GM23338 (cell line): ENCODE measurements around the gene EXO1. TPM values are rescaled to one million over a fixed set of nuclear protein-coding genes. Genes with fewer than 3 reads are reported as not detected.
"Not testable (repeated sequence)": the region's sequence is repeated elsewhere in the genome, so short reads cannot be mapped to it uniquely, and the experiment has no call there.

ENCODE experiments used
- ATAC-seq: fragments of 200-7000 bp; cut with Tn5 transposase; 3 replicates; pipeline ENCODE4 v1.9.1; 2020
- DNase-seq: peaks from one replicate; pipeline ENCODE4 v3.0.0-alpha.2; 2015; ENCODE audit warnings: low spot score
- H2AFZ ChIP-seq: fragments of 200-600 bp; sonication (generic); 2 replicates; pipeline ENCODE4 v1.8.0; 2016; ENCODE audit warnings: antibody characterized with exemption, mild to moderate bottlenecking, moderate library complexity
- H3F3A ChIP-seq: fragments of 200-600 bp; sonication (generic); replicated peaks from 2 replicates; pipeline ENCODE4 v1.8.0; 2017; ENCODE audit warnings: antibody characterized with exemption, mixed run types, low read depth
- H3K27ac ChIP-seq: fragments of 200-600 bp; sonication (generic); 2 replicates; pipeline ENCODE4 v1.6.1; 2016; ENCODE audit warnings: low read depth
- H3K27me3 ChIP-seq: fragments of 200-600 bp; sonication (generic); 2 replicates; pipeline ENCODE4 v1.8.0; 2016; ENCODE audit warnings: mild to moderate bottlenecking, mixed run types, moderate library complexity; ENCODE audit not compliant: insufficient read depth
- H3K36me3 ChIP-seq: fragments of 200-600 bp; sonication (generic); 2 replicates; pipeline ENCODE4 v1.8.0; 2016; ENCODE audit warnings: mild to moderate bottlenecking; ENCODE audit not compliant: insufficient read depth
- H3K4me1 ChIP-seq: fragments of 200-600 bp; sonication (generic); 2 replicates; pipeline ENCODE4 v1.8.0; 2016; ENCODE audit warnings: mild to moderate bottlenecking, moderate library complexity; ENCODE audit not compliant: insufficient read depth
- H3K4me2 ChIP-seq: fragments of 200-600 bp; sonication (generic); 2 replicates; pipeline ENCODE4 v1.7.1; 2017; ENCODE audit warnings: mixed run types
- H3K4me3 ChIP-seq: fragments of 200-600 bp; sonication (generic); 2 replicates; pipeline ENCODE4 v1.6.1; 2016; ENCODE audit warnings: mixed run types
- H3K79me2 ChIP-seq: fragments of 200-600 bp; sonication (generic); replicated peaks from 2 replicates; pipeline ENCODE4 v1.8.0; 2017; ENCODE audit warnings: mild to moderate bottlenecking; ENCODE audit not compliant: insufficient read depth
- H3K9me2 ChIP-seq: fragments of 200-600 bp; sonication (generic); 2 replicates; pipeline ENCODE4 v1.8.0; 2017; ENCODE audit not compliant: insufficient read depth
- H4K20me1 ChIP-seq: fragments of 200-600 bp; sonication (generic); replicated peaks from 2 replicates; pipeline ENCODE4 v1.8.0; 2017; ENCODE audit warnings: mild to moderate bottlenecking; ENCODE audit not compliant: insufficient read depth
- H3K27ac Mint-ChIP-seq: 2 replicates; pipeline ENCODE4 v1.8.0; 2020; ENCODE audit warnings: inconsistent platforms, mild to moderate bottlenecking, moderate library complexity, mixed read lengths
- H3K27me3 Mint-ChIP-seq: 3 replicates; pipeline ENCODE4 v1.8.0; 2022; ENCODE audit warnings: low read depth, mild to moderate bottlenecking, moderate library complexity, mixed read lengths, inconsistent platforms; ENCODE audit not compliant: insufficient read depth, poor library complexity
- H3K36me3 Mint-ChIP-seq: 3 replicates; pipeline ENCODE4 v1.8.0; 2021; ENCODE audit warnings: low read depth, mild to moderate bottlenecking, inconsistent platforms, moderate library complexity, mixed read lengths
- H3K4me1 Mint-ChIP-seq: 3 replicates; pipeline ENCODE4 v1.8.0; 2020; ENCODE audit warnings: mild to moderate bottlenecking, inconsistent platforms, mixed read lengths
- H3K4me3 Mint-ChIP-seq: 3 replicates; pipeline ENCODE4 v1.8.0; 2021; ENCODE audit warnings: moderate library complexity, mild to moderate bottlenecking, inconsistent platforms, mixed read lengths
- H3K9me3 Mint-ChIP-seq: 3 replicates; pipeline ENCODE4 v1.8.0; 2020; ENCODE audit warnings: moderate library complexity, mild to moderate bottlenecking, inconsistent platforms, mixed read lengths
- CREB1 ChIP-seq: fragments of 250-450 bp; sonication (Bioruptor Pico); IDR thresholded peaks from 2 replicates; pipeline ENCODE4 v1.5.0; 2020; ENCODE audit warnings: low read depth, mild to moderate bottlenecking, moderate library complexity
- EZH2phosphoT487 ChIP-seq: fragments of 200-600 bp; sonication (generic); IDR thresholded peaks from one replicate; pipeline ENCODE4 v1.8.1; 2018; ENCODE audit warnings: antibody characterized with exemption; ENCODE audit not compliant: unreplicated experiment
- NANOG ChIP-seq: IDR thresholded peaks from 2 replicates; pipeline ENCODE4 v1.6.1; 2016; ENCODE audit warnings: antibody characterized with exemption, borderline replicate concordance
- POLR2AphosphoS5 ChIP-seq: IDR thresholded peaks from 2 replicates; pipeline ENCODE4 v1.6.1; 2016; ENCODE audit warnings: antibody characterized with exemption, low read depth
- STAT1 ChIP-seq: IDR thresholded peaks from one replicate; pipeline ENCODE4 v1.6.1; 2016; ENCODE audit warnings: antibody characterized with exemption; ENCODE audit not compliant: unreplicated experiment
- polyA plus RNA-seq: library from polyadenylated mRNA; unstranded; fragments of >200 nt; fragmentation: Nextera tagmentation; extraction: Ambion mirVana; gene quantifications from 2 replicates; pipeline ENCODE4 v1.2.1, GENCODE V29; 2016
- total RNA-seq: library from RNA; depleted of rRNA; stranded (reverse); fragments of >200 nt; shearing (Covaris generic); gene quantifications from 2 replicates; pipeline ENCODE4 v1.2.3, GENCODE V29; 2014
- TF ChIP-seq, protein P1 (sequence below): fragments of 250-450 bp; sonication (Bioruptor Pico); IDR thresholded peaks from 2 replicates; pipeline ENCODE4 v1.5.0; 2020; ENCODE audit warnings: mild to moderate bottlenecking, moderate library complexity
- TF ChIP-seq, protein P2 (sequence below), 2 experiments: fragments of 200-600 bp in 1 of 2; sonication (generic) in 1 of 2; conservative IDR thresholded peaks; 2 replicates each; pipeline versions ENCODE4 v1.5.1 to v1.6.1; 2016 to 2017; ENCODE audit warnings: antibody characterized with exemption in 2 of 2, low read depth in 2 of 2, mild to moderate bottlenecking in 2 of 2, moderate library complexity in 1 of 2
- TF ChIP-seq, protein P3 (sequence below): IDR thresholded peaks from 2 replicates; pipeline ENCODE4 v1.6.1; 2016; ENCODE audit warnings: antibody characterized with exemption

Gene EXO1
- total and polyA plus RNA-seq, 2 experiments from 2014 or later, result 16.2 to 34.0 TPM

DNA sequence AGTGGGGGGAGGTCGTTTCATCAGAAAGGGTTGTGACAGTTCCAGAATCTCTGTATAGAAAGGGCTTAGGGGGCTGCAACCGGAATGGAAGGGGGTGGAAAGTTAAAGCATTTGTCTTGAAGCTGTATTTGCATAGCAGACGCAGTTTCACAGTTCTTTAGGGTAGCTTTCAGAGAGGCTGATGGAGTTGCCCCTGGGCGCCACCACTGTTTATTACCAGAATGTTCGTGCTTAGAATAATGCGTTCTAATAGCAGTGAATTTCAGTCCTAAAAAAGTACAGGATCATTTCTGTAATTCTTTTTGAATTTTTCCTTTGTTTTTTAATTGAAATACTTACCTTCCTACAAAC, 1.3 kb downstream of the EXO1 start (continued):
- TF ChIP-seq EZH2phosphoT487 (no peak), CREB1 (CRISPR knock-in tag) (no peak)

DNA sequence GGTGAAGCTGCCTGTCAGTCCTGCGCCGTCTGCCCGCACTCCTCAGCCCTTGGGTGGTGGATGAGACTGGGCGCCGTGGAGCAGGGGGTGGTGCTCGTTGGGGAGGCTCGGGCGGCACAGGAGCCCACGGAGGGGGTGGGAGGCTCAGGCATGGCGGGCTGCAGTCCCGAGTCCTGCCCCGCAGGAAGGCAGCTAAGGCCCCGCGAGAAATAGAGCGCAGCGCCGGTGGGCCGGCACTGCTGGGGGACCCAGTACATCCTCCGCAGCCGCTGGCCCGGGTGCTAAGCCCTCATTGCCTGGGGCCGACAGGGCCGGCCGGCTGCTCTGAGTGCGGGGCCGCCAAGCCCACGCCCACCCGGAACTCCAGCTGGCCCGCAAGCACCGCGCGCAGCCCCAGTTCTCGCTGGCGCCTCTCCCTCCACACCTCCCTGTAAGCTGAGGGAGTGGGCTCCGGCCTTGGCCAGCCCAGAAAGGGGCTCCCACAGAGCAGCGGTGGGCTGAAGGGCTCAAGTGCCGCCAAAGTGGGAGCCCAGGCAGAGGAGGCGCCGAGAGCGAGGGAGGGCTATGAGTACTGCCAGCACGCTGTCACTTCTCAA, 7.6 kb downstream of the EXO1 start:
- H3K9me2 ChIP-seq, H3K27ac Mint-ChIP-seq, H3K4me2 ChIP-seq, H2AFZ ChIP-seq, H3K4me1 ChIP-seq, DNase-seq, H3K4me3 ChIP-seq, H3K4me1 Mint-ChIP-seq, H3K27me3 ChIP-seq, H3F3A ChIP-seq, H3K27ac ChIP-seq, ATAC-seq, H3K9me3 Mint-ChIP-seq, H3K27me3 Mint-ChIP-seq, H3K4me3 Mint-ChIP-seq: not testable (repeated sequence)
- peaks cover 16% of the 10 kb centered on the region for H3K79me2 ChIP-seq
- peaks cover 68% of the 10 kb centered on the region; the same call in 1 of the 2 replicates for H3K36me3 ChIP-seq
- peaks cover 75% of the 10 kb centered on the region for H3K36me3 Mint-ChIP-seq
- peaks cover 18% of the 10 kb centered on the region; the same call in 1 of the 2 replicates for H4K20me1 ChIP-seq

DNA sequence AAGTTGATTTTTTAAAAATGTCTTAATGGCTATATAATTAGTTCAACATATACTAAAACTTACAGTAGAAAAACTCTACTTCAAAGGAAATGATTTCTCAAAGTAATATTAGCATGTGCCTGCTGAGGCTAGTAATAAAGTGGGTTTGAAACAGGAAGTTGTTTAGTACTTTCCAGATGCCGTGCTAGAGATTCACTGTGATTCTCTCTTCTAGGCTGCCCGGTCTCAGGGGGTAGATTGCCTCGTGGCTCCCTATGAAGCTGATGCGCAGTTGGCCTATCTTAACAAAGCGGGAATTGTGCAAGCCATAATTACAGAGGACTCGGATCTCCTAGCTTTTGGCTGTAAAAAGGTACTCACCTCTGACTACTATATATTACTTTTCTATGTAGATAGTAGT, 9.1 kb downstream of the EXO1 start:
- peaks cover 61% of the 10 kb centered on the region; the same call in 1 of the 2 replicates for H3K36me3 ChIP-seq
- H3K27me3 ChIP-seq, result no peaks in the 10 kb centered on the region
- TF ChIP-seq, protein P1, sequence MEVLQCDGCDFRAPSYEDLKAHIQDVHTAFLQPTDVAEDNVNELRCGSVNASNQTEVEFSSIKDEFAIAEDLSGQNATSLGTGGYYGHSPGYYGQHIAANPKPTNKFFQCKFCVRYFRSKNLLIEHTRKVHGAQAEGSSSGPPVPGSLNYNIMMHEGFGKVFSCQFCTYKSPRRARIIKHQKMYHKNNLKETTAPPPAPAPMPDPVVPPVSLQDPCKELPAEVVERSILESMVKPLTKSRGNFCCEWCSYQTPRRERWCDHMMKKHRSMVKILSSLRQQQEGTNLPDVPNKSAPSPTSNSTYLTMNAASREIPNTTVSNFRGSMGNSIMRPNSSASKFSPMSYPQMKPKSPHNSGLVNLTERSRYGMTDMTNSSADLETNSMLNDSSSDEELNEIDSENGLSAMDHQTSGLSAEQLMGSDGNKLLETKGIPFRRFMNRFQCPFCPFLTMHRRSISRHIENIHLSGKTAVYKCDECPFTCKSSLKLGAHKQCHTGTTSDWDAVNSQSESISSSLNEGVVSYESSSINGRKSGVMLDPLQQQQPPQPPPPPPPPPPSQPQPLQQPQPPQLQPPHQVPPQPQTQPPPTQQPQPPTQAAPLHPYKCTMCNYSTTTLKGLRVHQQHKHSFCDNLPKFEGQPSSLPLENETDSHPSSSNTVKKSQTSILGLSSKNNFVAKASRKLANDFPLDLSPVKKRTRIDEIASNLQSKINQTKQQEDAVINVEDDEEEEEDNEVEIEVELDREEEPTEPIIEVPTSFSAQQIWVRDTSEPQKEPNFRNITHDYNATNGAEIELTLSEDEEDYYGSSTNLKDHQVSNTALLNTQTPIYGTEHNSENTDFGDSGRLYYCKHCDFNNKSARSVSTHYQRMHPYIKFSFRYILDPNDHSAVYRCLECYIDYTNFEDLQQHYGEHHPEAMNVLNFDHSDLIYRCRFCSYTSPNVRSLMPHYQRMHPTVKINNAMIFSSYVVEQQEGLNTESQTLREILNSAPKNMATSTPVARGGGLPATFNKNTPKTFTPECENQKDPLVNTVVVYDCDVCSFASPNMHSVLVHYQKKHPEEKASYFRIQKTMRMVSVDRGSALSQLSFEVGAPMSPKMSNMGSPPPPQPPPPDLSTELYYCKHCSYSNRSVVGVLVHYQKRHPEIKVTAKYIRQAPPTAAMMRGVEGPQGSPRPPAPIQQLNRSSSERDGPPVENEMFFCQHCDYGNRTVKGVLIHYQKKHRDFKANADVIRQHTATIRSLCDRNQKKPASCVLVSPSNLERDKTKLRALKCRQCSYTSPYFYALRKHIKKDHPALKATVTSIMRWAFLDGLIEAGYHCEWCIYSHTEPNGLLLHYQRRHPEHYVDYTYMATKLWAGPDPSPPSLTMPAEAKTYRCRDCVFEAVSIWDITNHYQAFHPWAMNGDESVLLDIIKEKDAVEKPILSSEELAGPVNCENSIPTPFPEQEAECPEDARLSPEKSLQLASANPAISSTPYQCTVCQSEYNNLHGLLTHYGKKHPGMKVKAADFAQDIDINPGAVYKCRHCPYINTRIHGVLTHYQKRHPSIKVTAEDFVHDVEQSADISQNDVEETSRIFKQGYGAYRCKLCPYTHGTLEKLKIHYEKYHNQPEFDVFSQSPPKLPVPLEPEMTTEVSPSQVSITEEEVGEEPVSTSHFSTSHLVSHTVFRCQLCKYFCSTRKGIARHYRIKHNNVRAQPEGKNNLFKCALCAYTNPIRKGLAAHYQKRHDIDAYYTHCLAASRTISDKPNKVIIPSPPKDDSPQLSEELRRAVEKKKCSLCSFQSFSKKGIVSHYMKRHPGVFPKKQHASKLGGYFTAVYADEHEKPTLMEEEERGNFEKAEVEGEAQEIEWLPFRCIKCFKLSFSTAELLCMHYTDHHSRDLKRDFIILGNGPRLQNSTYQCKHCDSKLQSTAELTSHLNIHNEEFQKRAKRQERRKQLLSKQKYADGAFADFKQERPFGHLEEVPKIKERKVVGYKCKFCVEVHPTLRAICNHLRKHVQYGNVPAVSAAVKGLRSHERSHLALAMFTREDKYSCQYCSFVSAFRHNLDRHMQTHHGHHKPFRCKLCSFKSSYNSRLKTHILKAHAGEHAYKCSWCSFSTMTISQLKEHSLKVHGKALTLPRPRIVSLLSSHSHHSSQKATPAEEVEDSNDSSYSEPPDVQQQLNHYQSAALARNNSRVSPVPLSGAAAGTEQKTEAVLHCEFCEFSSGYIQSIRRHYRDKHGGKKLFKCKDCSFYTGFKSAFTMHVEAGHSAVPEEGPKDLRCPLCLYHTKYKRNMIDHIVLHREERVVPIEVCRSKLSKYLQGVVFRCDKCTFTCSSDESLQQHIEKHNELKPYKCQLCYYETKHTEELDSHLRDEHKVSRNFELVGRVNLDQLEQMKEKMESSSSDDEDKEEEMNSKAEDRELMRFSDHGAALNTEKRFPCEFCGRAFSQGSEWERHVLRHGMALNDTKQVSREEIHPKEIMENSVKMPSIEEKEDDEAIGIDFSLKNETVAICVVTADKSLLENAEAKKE (CRISPR knock-in tag), result no peak
- TF ChIP-seq, protein P2, sequence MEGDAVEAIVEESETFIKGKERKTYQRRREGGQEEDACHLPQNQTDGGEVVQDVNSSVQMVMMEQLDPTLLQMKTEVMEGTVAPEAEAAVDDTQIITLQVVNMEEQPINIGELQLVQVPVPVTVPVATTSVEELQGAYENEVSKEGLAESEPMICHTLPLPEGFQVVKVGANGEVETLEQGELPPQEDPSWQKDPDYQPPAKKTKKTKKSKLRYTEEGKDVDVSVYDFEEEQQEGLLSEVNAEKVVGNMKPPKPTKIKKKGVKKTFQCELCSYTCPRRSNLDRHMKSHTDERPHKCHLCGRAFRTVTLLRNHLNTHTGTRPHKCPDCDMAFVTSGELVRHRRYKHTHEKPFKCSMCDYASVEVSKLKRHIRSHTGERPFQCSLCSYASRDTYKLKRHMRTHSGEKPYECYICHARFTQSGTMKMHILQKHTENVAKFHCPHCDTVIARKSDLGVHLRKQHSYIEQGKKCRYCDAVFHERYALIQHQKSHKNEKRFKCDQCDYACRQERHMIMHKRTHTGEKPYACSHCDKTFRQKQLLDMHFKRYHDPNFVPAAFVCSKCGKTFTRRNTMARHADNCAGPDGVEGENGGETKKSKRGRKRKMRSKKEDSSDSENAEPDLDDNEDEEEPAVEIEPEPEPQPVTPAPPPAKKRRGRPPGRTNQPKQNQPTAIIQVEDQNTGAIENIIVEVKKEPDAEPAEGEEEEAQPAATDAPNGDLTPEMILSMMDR (conservative IDR thresholded peaks at IDR 0.05; ENCODE audit: low read depth in 2 of 2), result no peak
- TF ChIP-seq NANOG (no peak), STAT1 (no peak), POLR2AphosphoS5 (no peak)
- TF ChIP-seq, protein P3, sequence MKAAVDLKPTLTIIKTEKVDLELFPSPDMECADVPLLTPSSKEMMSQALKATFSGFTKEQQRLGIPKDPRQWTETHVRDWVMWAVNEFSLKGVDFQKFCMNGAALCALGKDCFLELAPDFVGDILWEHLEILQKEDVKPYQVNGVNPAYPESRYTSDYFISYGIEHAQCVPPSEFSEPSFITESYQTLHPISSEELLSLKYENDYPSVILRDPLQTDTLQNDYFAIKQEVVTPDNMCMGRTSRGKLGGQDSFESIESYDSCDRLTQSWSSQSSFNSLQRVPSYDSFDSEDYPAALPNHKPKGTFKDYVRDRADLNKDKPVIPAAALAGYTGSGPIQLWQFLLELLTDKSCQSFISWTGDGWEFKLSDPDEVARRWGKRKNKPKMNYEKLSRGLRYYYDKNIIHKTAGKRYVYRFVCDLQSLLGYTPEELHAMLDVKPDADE, result no peak

More for the DNA sequence above, 9.1 kb downstream of the EXO1 start:
- H3K4me3 Mint-ChIP-seq, result no peak overlapping the region
- Histone ChIP-seq H3K9me2 (no peaks in the 10 kb centered on the region), H3K27ac (no peak overlapping the region), H3K79me2 (peaks cover 7% of the 10 kb centered on the region), H3F3A (no peaks in the 10 kb centered on the region), H3K4me2 (no peak overlapping the region), H3K4me3 (no peak overlapping the region), H4K20me1 (peaks cover 11% of the 10 kb centered on the region; the same call in 1 of the 2 replicates), H3K4me1 (no peaks in the 10 kb centered on the region), H2AFZ (no peak overlapping the region)
- H3K4me1 Mint-ChIP-seq, result no peaks in the 10 kb centered on the region
- H3K27me3 Mint-ChIP-seq, result no peaks in the 10 kb centered on the region
- no peak for DNase-seq
- H3K36me3 Mint-ChIP-seq, result peaks cover 76% of the 10 kb centered on the region
- H3K9me3 Mint-ChIP-seq, result no peaks in the 10 kb centered on the region
- H3K27ac Mint-ChIP-seq, result no peak overlapping the region
- ATAC-seq, result no peak
